Esophagus squamous epithelium (tissue), 4 donors: ENCODE data around the gene PTPRG.

ENCODE experiments used
- POLR2A ChIP-seq, 4 donors: fragments of 450-650 bp; IDR thresholded peaks; one replicate each; pipeline ENCODE4 v1.6.1; 2017; ENCODE audit warnings: antibody characterized with exemption in 4 of 4, mild to moderate bottlenecking in 4 of 4, moderate library complexity in 3 of 4
- TF ChIP-seq, protein P1 (sequence below), 6 experiments: fragments of 450-650 bp in 4 of 6; fragments of 200-600 bp in 2 of 6; sonication (generic) in 2 of 6; IDR thresholded peaks; one replicate each; pipeline ENCODE4 v1.5.1; 2016 to 2019; ENCODE audit warnings: antibody characterized with exemption in 6 of 6, mild to moderate bottlenecking in 4 of 6, moderate library complexity in 4 of 6

DNA sequence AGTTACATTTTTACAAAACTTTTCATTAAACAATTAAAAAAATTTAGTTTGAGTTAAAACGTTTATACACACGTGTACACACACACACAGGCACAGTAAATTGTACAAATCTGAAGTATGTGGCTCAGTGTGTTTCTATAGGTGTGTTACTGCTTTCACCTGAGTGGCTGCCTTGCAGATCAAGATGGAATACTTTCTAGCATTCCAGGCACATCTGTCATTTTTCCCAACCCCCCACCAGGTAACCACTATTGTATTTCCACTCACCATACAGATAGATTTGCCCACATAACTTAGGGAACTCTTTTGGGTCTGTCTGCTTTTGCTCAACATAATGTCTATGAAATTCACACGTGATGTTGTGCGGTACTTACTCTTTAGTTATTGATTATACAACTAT is 141.1 kb downstream of the PTPRG start:
- TF ChIP-seq, protein P1, sequence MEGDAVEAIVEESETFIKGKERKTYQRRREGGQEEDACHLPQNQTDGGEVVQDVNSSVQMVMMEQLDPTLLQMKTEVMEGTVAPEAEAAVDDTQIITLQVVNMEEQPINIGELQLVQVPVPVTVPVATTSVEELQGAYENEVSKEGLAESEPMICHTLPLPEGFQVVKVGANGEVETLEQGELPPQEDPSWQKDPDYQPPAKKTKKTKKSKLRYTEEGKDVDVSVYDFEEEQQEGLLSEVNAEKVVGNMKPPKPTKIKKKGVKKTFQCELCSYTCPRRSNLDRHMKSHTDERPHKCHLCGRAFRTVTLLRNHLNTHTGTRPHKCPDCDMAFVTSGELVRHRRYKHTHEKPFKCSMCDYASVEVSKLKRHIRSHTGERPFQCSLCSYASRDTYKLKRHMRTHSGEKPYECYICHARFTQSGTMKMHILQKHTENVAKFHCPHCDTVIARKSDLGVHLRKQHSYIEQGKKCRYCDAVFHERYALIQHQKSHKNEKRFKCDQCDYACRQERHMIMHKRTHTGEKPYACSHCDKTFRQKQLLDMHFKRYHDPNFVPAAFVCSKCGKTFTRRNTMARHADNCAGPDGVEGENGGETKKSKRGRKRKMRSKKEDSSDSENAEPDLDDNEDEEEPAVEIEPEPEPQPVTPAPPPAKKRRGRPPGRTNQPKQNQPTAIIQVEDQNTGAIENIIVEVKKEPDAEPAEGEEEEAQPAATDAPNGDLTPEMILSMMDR (IDR thresholded peaks at IDR 0.05): no peak
- no peak for TF ChIP-seq POLR2A (IDR thresholded peaks at IDR 0.05)
